ENCODE data around the gene PCLO. TPM values are rescaled to one million over a fixed set of nuclear protein-coding genes. Genes with fewer than 3 reads are reported as not detected.

Gene PCLO
- total RNA-seq, 1 experiment from 2014 or later, result 3.1 TPM

GRCh38 chr7:82906502-82906901, 256.2 kb downstream of the PCLO start:
- no peak for TF ChIP-seq CTCF (conservative IDR thresholded peaks at IDR 0.05)
- no peak overlapping the region for H4K8ac ChIP-seq (replicated peaks; ENCODE audit: insufficient read length, low read depth, low read length)
- no peak overlapping the region for H3K27ac Mint-ChIP-seq

More at GRCh38 chr7:82906502-82906901, 256.2 kb downstream of the PCLO start:
- Mint-ChIP-seq H3K4me3 (no peak overlapping the region), H3K27me3 (ENCODE audit: low read depth) (no peaks in the 10 kb centered on the region), H3K4me1 (peaks cover 0 to 3% of the 10 kb centered on the region in 2 experiments; a peak in 1 of 4 replicates), H3K9me3 (no peaks in the 10 kb centered on the region), H3K36me3 (ENCODE audit: insufficient read depth in 1 of 3, low read depth in 3 of 3) (no peaks in the 10 kb centered on the region)
- Histone ChIP-seq H3K79me1 (ENCODE audit: insufficient read depth, low read depth, low read length, poor library complexity, severe bottlenecking) (no peaks in the 10 kb centered on the region), H4K20me1 (ENCODE audit: control insufficient read depth, insufficient read depth, insufficient read length) (no peaks in the 10 kb centered on the region), H3K4me2 (ENCODE audit: insufficient read depth, insufficient read length, low read length) (no peak overlapping the region), H3T11ph (ENCODE audit: low read length) (no peak overlapping the region), H2AK5ac (ENCODE audit: insufficient read length, low read length) (no peak overlapping the region), H3K27ac (ENCODE audit: insufficient read length, low read depth, low read length) (no peak overlapping the region), H2BK120ac (ENCODE audit: low read depth, low read length, poor library complexity, severe bottlenecking) (no peak overlapping the region), H3K23ac (ENCODE audit: insufficient read length, low read depth, low read length) (no peak overlapping the region), H4K91ac (ENCODE audit: insufficient read length, low read depth, low read length) (no peak overlapping the region), H3K79me2 (ENCODE audit: insufficient read depth, low read length) (no peaks in the 10 kb centered on the region), H3K9me3 (ENCODE audit: control insufficient read depth, low read depth, low read length) (no peaks in the 10 kb centered on the region), H3K4ac (ENCODE audit: low read depth, low read length) (no peak overlapping the region), H2BK20ac (ENCODE audit: low read depth, low read length, poor library complexity, severe bottlenecking) (no peak overlapping the region), H3K23me2 (ENCODE audit: insufficient read length, low read depth, low read length, poor library complexity, severe bottlenecking) (no peaks in the 10 kb centered on the region), H2BK5ac (ENCODE audit: insufficient read length, low read length) (no peak overlapping the region), H2BK15ac (ENCODE audit: low read depth, low read length) (no peak overlapping the region), H2BK12ac (ENCODE audit: insufficient read length, low read depth, low read length) (no peak overlapping the region), H3K27me3 (ENCODE audit: insufficient read depth, low read length) (no peaks in the 10 kb centered on the region), H3K14ac (ENCODE audit: insufficient read depth, low read length) (no peak overlapping the region), H4K5ac (ENCODE audit: insufficient read length, low read depth, low read length) (no peak overlapping the region), H3K4me1 (ENCODE audit: insufficient read depth, low read length) (no peaks in the 10 kb centered on the region), H2AFZ (ENCODE audit: low read length) (no peak overlapping the region), H3K9ac (ENCODE audit: extremely low read depth, insufficient read length, low read length) (no peak overlapping the region), H3K56ac (ENCODE audit: insufficient read length, low read depth, low read length) (no peak overlapping the region), H3K18ac (ENCODE audit: insufficient read length, low read depth, low read length) (no peak overlapping the region)
- WGBS (ENCODE audit: extremely low coverage, insufficient read length, low lambda C conversion rate), result no CpG with 5 or more reads among the region's 1 CpG
- DNase-seq, result no peak
